ENCODE measurements around the gene WIZ.
"Not testable (repeated sequence)": the region's sequence is repeated elsewhere in the genome, so short reads cannot be mapped to it uniquely, and the experiment has no call there.

The WIZ gene, protein sequence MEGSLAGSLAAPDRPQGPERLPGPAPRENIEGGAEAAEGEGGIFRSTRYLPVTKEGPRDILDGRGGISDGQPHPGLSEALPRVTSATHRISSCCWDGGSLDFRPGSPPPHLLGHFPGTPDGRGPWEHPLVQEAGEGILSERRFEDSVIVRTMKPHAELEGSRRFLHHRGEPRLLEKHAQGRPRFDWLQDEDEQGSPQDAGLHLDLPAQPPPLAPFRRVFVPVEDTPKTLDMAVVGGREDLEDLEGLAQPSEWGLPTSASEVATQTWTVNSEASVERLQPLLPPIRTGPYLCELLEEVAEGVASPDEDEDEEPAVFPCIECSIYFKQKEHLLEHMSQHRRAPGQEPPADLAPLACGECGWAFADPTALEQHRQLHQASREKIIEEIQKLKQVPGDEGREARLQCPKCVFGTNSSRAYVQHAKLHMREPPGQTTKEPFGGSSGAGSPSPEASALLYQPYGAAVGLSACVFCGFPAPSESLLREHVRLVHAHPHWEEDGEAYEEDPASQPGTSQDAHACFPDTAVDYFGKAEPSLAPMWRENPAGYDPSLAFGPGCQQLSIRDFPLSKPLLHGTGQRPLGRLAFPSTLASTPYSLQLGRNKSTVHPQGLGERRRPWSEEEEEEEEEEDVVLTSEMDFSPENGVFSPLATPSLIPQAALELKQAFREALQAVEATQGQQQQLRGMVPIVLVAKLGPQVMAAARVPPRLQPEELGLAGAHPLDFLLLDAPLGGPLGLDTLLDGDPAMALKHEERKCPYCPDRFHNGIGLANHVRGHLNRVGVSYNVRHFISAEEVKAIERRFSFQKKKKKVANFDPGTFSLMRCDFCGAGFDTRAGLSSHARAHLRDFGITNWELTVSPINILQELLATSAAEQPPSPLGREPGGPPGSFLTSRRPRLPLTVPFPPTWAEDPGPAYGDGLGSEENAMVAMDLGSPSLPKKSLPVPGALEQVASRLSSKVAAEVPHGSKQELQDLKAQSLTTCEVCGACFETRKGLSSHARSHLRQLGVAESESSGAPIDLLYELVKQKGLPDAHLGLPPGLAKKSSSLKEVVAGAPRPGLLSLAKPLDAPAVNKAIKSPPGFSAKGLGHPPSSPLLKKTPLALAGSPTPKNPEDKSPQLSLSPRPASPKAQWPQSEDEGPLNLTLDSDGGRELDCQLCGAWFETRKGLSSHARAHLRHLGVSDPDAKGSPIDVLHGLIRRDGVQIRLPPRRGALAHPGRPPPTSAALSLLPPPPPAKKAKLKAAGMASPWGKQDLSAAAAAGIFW (N-terminal part only)

GRCh38 chr19:15449620-15450527, at the start of gene WIZ:
WIZ (minus strand) TSS chr19:15449956; CDS start chr19:15448307, 1,649 bp downstream.
- DNase-seq (ENCODE audit: low spot score) = peak; percentile 67

DNA sequence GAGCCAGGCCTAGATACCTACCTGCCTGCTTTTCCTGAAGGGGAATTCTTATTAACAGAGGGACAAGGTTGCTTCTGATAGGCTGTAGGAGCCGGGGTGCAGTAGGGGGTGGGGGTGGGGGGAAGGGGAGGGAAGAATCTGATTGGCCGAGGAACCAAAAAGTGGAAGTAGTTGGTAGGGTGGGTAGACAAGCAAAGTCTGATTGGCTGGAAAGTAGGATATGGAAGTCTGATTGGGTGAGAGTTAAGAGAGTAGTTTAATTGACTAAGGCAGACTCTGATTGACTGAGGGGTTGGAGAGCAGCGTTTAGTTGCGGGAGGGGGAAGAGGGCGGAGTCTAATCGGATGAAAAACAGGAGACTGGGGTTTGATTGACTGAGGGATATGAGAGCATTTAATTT, 49.2 kb upstream of the WIZ start:
- no peak for DNase-seq (ENCODE audit: low spot score)

- DNase-seq (ENCODE audit: low spot score) = no peak
Measured at GRCh38 chr19:15498156-15498858, 48.6 kb upstream of the WIZ start.

DNA sequence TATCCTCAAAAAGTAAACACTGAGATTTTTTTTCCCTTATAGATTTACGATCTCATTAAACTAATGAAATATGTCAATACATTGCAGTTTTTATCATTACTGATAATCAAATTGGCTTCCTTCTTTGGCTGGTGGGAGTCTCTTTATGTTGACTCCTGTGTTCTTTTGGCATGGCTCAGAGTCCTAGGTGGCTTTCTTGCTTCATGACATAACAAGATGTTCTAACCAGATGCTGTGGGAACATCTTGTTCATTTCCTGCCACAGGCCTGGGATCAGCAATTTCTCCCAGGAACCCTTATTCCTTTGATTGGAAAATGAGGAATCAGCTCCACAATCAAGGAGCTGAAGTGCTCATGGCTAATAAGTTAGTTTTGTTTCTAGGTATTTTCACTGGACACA, 45.4 kb upstream of the WIZ start:
- DNase-seq (ENCODE audit: low spot score) = no peak

DNA sequence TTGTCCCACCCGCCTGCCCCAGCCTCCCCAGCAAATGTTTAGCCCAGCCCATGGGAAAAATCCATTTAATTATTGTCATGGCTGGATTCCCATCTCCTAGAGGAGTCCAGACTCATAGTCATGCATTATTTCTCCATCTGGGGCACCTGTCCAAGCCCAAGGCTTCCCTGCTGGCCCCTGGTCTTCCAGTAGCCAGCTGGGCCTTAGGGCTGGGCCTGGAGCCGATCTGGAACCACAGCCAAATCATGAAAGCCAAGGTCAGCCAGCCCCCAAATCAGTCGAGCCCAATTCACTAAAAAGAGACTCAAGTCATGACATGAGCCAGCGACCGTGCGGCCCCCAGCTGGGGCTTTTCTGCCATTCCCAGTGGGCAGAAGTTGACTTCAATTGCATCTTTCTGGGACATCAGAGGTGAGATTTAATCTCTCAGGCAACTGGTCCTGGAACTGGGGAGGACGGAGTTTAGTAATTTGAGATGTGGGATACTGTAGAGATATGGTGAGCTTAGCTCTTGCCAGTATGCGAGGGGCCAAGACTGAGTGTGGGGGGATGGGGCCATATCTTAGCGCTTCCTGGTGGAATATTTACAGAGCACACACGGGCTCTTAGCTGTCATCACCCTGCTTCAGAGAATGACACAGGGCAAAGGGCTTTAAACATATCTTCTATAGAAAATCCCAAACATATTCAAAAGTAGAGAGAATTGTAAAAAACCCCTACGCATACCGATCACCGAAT, 38.9 kb upstream of the WIZ start:
- DNase-seq (ENCODE audit: low spot score) = no peak

GRCh38 chr19:15487038-15487437, 37.3 kb upstream of the WIZ start:
- no peak for DNase-seq (ENCODE audit: low spot score)

- DNase-seq (ENCODE audit: low spot score) = not testable (repeated sequence)
Measured at GRCh38 chr19:15485768-15486167, 36.0 kb upstream of the WIZ start.

GRCh38 chr19:15480996-15481395, 31.2 kb upstream of the WIZ start:
- not testable (repeated sequence) for DNase-seq (ENCODE audit: low spot score)

DNA sequence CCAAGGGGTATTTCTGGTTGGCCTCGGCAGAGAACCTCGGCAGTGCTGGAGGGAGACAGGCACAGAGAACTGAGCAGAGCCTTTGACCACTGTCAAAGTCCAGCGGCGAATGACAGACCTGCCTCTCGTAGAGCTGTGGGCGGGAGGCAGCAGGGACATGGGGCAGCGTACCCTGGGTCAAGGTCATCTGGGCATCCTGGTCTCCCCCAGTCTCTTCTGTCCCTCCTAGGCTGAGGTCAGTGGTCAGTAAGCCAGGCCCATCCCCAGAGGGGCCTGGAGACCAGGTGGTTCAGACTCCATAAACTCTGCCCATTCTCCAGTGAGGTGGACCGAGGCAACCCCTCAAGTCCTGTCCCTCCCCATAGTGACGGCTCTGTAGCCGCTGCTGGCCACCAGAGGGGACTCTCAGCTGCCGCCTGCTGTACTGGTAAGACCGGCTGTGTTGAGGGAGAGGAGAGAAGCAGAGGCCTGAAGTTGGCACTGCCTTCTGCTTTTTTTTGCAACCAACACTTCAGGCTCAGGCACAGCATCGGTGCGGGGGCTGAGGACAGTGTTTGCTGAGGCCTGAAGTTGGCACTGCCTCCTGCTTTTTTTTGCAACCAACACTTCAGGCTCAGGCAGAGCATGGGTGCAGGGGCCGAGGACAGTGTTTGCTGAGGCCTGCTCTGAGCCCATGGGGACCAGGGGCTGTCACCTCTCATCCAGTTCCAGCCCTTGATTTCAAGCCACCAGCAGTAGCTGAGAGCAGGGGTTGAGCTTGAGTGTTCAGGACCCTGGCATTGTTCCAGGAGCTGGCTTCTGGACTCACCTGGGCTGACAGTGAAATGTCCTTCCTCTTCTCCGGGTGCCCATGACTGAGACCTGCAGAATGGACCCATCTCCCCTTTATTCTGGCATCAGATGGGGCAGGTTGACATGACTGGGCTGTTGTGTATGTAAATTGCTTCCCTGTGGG, 29.9 kb upstream of the WIZ start, which contains the start of gene PGLYRP2:
Gene PGLYRP2 (minus strand): TSS at position 111 of the 955 bp plus-strand sequence. CDS start 130 bp downstream, outside the sequence.
- peak; percentile 59 for DNase-seq (ENCODE audit: low spot score)

GRCh38 chr19:15476325-15476724, 26.6 kb upstream of the WIZ start:
- no peak for DNase-seq (ENCODE audit: low spot score)

DNA sequence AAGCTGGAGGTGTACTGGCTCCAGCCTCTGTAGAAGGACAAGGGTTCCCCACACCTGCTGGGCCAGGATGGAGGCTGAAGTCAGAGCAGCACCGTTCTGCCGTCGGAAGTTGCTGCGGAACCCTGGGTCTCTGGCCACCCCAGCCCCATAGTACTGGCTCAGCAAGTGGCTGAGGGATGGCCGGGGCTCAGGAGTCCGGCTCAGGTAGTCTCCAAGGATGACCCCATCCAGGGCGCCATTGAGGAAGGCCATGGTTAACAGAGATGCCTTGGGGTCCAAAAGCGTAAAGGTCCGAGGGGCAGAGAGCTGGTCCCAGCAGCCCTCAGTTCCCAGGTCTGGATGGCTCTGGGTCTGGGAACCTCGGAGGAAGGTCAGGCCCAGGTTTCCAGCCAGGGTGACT, 25.9 kb upstream of the WIZ start:
- DNase-seq (ENCODE audit: low spot score) = no peak

- no peak for DNase-seq (ENCODE audit: low spot score)
Measured at GRCh38 chr19:15475169-15475568, 25.4 kb upstream of the WIZ start.

DNA sequence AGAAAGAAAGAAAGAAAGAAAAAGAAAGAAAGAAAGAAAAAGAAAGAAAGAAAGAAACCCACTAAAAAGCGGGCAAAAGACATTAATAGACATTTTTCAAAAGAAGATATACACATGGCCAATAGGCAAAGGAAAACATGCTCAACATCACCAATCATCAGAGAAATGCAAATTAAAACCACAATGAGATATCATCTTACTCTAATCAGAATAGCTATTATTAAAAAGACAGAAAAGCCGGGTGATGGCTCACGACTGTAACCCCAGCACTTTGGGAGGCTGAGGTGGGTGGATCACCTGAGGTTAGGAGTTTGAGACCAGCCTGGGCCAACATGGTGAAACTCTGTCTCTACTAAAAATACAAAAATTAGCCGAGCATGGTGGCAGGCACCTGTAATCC, 24.1 kb upstream of the WIZ start:
- DNase-seq (ENCODE audit: low spot score) = not testable (repeated sequence)

- no peak for DNase-seq (ENCODE audit: low spot score)
Measured at GRCh38 chr19:15471639-15472101, 21.9 kb upstream of the WIZ start.

DNA sequence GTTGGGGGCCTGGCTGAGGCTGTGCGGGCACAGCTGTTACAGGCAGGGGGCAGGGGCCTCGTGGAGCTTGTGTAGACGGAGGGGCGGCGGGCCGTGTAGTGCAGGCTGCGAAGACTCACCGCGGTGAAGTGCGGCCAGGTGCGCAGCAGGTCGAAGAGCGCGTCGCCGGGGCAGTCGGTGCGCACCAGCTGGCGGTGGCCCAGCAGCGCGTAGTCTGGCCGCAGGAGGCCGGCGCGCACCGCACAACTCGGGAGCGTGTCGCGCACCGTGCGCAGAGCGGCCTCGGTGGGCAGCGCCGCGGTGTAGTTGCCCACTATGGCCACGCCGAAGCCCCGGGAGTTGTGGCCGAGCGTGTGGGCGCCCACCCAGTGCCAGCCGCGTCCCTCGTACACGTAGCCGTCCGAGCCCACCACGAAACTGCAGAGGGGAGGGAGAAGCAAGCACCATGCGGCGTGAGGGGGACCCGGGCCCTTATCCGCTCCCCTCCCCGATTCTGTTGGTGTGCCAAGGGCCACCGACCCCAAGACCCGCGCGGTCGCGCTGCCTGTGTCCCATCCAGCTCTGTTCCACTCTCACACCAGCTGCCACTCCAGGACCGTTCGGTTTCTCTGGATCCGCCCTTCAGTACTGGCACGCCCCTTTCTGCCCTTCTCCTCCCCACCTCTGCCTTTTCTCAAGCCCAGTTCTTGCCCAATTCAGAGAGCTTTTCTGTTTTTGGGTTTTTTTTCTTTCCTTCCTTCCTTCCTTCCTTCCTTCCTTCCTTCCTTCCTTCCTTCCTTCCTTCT, 19.9 kb upstream of the WIZ start:
- no peak for DNase-seq (ENCODE audit: low spot score)

DNA sequence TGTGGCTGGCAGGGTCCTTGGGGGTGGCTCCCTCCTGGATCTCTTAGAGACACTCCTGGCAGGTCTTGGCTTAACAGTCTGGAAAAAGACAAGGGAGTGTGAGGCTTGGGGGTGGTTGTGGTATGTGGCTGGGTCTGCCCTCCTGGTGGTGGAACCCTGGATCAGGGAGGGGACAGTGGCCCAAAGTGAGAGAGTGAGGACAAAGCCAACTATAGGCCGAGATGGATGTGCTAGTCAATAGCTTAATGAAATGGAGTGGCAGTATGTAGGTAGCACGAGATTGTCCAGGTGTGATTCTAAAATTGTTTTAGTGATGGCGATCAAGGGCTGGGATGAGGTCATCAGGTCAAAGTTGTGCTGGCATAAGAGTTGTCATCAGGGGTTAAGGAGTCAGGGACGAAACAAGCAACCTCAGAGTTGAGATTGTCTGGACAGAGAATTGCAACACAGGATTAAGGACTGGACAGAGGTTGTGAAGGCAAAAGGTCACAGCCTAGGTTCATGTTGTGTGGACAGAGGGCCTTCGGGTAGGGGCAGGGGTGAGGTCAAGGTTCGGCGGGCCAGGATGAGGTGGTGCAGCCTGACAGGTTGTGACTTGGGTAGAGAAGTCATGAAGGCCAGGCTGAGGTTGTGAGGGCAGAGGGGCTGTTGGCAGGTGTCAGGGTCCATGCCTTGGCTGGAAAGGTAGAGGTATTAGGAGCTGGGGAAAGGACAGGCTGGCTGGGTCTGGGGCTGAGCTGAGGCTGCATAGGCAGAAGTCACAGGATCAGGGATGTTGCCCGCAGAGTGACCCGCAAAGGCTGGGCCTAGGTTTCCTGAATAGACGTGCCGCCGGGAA, 19.1 kb upstream of the WIZ start:
- DNase-seq (ENCODE audit: low spot score) = no peak

Data from Ammon's horn (tissue), 1 donor.